Measurements from ENCODE around the gene UTP14C.

DNA sequence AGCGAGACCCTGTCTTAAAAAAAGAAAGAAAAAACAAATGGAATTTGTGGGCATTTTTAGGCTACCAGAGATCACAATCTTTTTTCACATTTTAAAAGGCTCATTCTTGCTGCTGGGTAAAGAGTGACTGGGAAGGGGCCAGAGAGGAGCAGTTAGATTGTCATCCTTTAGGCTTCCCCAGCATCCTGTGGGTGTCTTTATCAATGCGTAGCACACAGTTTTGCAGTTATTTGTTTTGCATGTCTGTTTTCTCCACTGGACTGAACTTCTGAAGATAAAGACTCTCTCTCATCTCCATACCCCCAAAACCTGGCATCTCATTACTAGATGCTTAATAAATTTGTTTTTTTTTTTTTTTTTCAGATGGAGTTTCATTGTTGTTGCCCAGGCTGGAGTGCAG is 2.1 kb upstream of the UTP14C start:
- TF ChIP-seq, protein P1, sequence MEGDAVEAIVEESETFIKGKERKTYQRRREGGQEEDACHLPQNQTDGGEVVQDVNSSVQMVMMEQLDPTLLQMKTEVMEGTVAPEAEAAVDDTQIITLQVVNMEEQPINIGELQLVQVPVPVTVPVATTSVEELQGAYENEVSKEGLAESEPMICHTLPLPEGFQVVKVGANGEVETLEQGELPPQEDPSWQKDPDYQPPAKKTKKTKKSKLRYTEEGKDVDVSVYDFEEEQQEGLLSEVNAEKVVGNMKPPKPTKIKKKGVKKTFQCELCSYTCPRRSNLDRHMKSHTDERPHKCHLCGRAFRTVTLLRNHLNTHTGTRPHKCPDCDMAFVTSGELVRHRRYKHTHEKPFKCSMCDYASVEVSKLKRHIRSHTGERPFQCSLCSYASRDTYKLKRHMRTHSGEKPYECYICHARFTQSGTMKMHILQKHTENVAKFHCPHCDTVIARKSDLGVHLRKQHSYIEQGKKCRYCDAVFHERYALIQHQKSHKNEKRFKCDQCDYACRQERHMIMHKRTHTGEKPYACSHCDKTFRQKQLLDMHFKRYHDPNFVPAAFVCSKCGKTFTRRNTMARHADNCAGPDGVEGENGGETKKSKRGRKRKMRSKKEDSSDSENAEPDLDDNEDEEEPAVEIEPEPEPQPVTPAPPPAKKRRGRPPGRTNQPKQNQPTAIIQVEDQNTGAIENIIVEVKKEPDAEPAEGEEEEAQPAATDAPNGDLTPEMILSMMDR (IDR thresholded peaks at IDR 0.05; ENCODE audit: low read depth, low read length) = no peak
- no peak for TF ChIP-seq POLR2A (IDR thresholded peaks at IDR 0.05; ENCODE audit: extremely low read depth, insufficient read length)

All from NB4 (cell line).